GM21390 (cell line): ENCODE measurements around the gene KCNB1.

Experiments used
- ATAC-seq: cut with Tn5 transposase; IDR thresholded peaks from one replicate; pipeline ENCODE4 v1.9.1; 2021; ENCODE audit not compliant: unreplicated experiment

Gene KCNB1

DNA sequence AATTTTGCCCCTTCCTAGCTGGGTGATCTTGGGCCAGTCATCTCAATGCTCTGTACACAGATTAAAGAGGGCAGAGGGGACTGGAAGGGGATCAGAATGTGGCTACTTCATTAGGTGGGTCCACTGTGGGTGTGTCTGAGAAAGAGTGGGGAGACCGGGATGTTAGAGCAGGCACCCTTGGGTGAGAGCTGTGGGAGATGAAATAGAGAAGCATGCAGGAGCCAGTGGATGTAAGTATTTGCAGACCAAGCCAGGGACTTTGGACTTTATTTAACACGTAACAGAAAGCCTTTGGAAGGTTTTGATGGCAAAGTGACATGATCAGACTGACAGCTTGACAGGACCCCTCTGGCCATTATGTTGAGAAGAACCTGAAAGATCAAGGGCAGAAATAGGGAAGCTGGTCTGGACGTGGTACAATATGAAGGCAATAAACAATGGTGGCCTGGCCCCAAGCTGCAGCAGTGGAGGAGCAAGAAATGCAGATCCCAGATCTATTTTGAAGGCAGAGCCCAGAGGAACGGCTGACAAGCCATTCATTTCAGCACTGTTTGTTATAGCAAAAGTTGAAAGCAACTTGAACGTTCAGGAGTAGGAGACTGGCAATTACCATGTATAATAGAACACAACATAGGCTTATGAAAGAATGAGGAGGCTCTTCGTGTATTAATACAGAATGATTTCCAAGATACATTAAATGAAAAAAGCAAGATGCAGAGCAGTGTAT is 122.1 kb downstream of the KCNB1 start:
- no peak for ATAC-seq

DNA sequence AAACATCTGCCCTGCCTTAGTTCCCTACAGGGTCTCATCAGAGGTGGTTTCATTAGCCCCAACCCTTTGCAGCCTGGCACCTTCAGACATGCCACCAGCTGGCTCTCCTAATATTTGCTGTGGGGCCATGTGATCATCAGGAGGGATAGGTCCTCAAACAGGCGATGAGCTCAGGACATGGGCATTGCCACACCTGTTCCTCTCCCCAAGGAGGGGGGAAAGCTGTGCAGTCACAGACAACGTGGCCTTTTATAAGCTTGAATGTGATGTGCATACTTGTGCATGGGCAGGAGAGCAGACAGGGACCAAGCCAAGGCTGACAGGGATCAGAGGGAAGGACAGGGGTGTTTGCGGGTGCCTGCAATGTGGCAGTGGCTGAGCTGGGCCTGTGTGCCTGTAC is 125.8 kb downstream of the KCNB1 start:
- ATAC-seq: no peak

DNA sequence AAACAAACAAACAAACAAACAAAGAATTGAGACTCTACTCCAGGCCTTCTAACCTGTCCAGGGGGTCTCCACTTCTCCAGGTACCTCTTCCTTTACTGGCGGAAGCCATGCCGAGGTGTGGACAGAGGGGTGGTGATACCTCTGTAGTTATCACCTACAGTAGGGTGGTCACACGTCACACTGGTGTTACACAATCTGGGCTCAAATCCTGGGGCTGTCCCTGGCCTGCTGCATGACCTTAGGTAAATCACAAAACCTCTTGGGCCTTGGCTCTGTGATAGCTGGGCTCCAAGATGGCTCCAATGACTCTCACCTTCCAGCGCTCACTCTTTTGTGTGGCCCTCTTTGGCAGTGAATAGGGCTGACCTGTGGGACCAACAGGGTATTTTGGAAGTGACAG is 127.8 kb downstream of the KCNB1 start:
- ATAC-seq: no peak

DNA sequence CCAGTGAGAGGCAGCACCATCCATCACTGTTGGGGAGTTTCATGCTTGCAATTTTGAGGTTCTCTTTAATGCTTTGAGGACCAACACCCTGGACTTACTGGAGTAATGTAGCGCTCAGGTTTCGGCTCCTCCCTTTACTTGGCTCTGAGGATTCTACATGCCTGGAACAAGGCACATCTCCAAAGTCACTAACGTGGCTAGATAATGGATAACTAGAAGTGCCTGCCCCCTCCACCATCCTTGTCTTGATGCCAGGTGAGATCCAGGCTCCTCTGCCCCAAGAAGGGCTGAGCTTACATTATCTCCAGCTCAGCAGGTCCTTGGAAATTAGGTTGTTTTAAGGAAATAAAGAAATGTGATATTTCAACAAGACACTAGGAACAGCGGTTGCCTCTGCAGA is 129.1 kb downstream of the KCNB1 start:
- ATAC-seq: no peak

DNA sequence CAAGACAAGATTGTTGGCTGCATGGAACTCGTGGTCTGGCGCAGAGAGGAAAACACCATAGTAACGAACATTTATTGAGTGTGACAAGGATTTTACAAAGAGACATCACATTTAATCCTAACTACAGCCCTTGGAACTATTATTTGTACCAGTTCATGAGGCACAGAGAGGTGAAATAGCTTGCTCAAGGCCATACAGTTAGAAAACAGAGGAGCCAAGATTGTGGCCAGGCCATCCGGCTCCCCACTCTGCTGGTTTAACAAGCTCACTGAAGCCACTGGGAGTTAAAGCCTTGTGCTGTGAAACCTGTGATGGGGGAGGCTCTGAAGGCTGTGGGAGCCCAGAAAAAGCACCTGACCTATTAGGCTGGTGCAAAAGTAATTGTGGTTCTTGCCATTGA is 129.7 kb downstream of the KCNB1 start:
- no peak for ATAC-seq

DNA sequence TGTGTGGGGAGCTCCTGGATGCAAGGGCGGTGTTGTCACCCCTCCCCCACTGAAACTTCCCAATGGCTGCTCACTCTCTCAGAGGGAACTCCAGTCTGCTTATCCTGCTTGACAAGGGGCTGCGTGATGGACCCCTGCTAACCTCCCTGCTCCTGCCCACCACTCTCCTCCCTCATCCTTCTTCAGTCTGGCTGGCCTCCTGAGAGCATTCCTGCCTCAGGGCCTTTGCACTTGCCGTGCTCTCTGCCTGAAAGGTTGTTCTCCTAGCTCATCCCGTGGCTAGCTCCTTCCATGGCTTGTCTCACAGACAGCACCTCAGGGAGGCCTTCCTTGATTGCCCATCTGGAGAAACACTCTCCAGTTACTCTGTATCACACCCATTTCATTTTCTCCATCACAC is 130.7 kb downstream of the KCNB1 start:
- no peak for ATAC-seq

DNA sequence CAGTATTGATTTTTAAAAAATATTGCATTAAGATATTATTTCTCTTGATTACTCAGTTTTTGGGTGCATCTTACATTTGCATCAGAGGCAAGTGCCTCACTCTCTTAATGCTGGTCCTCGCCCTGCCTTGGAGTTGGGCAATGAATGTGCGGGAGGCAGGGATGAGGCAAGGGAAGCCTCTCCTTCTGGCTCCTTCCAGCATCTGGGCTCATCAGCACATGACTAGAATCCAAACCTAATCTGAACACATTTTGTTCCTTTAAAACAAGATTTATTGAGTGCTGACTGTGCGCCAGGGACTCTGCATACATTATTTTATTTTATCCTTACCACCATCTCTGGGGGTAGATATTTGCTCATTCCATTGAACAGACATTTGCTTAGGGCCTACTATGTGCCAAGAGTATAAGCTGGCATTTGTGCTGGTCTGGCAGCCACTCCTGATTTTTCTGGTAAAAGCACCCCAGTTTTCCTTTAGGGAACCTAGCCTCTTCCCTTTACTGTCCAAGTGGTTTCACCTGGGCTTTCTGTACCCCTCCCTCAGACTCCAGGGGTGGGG is 132.7 kb downstream of the KCNB1 start:
- no peak for ATAC-seq

DNA sequence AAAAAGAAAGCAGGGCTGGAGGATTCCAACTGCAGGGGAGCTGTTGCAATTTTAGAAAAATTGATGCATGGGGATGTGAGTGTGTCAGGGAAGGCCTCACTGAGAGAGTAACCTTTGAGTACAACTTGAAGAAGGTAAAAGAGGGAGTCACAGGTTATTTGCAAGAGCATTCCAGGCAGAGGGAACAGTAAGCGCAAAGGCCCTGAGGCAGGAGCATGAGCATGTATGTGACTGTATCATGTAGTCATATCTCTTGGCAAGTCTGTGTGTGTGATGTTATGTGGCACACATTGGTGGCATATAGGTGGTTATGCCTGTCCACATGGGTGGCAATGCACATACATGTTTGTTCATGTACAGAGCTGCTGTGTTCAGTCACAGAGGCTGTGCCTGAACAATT is 133.4 kb downstream of the KCNB1 start:
- no peak for ATAC-seq

DNA sequence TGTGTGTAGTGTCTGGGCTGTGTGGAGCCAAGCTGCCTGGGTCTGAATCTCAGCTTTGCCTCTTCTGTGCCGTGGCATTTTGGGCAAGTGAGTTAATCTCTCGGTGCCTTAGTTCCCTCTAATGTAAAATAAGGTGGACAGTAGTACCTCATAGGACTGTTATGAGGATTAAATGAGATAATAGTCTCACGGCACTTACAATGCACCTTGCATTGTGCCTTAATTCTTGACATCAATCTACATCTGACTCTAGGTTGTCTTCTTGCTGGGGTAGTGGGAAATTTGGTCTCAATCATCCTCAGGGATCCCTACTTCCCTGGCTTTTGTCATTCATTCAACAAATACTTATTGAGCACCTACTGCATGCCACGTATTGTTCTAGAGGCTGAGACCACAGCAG is 133.9 kb downstream of the KCNB1 start:
- ATAC-seq: no peak

DNA sequence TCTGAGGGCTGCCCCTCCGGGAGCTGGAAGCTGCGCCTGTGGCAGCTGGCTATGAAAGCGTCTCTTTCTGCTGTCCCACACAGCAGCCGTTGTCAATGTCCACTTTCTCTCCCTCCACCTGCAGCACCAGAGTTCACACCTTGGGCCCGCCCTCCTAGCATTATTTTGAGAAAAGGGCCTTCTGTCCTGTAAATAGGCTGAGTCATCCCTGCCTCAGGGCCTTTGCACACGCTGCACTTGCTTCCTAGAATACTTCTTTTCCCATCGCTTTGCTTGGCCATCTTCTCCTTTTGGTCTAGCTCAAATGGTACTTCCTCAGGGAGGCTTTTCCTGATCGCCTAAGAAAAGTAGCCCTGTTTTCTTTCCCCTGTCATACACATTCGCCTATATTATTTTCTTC is 135.3 kb downstream of the KCNB1 start:
- no peak for ATAC-seq

DNA sequence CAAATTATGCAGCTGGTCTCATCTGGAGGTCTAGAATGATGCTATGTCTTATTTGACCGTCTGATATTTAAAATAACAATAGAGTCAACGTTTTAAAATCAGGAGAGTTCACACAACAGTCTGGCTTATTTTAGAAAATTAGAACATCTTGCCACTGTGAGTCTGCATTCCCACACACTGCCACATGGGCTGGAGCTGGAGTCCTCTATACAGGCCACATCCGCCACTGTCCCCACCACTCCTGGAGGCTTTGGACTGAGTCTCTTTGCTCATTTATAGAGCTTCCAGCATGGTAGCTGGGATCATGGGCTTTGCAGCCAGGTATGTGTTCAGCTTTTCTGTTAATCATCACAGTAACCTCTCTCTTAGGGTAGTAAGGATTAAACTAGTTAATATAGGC is 135.8 kb downstream of the KCNB1 start:
- no peak for ATAC-seq

DNA sequence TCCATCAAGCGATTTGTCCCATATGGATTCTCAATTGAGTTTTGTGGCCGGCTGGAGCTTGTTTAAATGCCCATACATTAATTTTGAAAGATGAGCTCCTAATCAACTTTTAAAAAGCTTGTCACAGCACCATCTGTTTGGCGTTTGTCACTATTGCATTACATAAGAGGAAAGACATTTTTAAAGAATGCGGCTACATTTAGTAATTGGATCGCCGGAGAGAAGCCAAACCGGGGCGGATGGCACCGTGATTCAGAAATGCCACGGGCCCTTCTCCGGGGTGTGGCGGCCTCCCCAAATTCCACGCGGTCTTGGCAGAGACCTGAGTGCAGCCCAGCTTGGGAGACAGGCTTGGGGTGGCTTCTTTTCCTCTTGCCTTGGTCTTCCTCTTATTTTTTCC is 136.9 kb downstream of the KCNB1 start:
- ATAC-seq: no peak

DNA sequence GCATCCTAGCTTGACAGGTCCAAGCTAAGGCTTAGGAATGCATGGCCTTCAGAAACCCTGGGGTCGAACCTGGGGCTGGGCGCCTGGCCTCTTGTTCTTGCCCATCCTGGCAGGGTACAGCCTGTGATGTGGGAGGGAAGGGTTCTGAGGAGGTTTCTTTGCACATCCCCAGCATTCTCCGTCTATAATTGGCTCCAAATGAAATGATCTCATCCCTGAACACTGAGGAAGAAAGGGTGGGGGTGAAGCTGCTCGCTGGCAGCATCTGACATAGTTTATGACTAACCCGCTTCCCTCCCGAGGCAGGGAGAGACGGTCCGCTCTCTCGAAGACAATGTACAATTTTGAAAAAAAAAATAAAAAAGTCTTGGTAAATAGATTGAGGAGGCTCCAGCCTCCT is 137.5 kb downstream of the KCNB1 start:
- ATAC-seq: no peak

DNA sequence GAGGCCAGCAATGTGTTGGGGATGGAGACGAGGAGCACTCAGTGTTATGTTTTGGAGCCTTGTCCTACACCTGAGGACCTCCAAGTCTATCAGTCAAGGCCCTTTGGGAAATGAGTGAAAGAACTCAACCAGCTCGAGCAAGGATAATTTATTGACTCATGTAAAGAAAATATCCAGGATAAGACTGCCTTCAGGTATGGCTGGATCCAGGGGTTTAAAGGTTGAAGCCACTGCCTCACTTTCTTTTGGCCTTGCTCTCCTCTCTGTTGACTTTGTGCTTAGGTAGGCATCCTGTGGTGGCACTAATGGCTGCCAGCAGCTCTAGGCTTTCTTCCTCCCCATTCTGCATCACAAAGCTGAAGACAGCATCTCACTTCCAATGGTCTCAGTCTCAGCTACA is 138.3 kb downstream of the KCNB1 start:
- no peak for ATAC-seq

DNA sequence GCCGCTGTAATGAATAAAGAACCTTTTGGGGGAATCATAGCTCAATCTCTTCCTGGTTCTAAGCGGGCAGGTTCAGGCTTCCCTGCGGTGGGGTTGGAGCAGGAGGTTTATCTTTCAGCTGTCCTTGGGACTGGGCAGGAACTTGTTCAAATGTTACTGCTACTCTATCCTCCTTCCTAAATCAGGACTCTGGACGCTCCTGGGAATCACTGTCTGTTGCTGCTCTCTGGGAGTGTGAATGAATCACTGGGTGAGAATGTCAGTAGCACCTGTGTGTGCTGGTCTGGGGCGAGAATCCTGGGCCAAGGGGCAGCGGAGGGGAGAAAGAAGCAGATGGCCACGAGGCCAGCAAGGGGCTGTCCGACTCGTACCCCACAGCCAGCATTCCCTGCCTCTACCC is 139.2 kb downstream of the KCNB1 start:
- ATAC-seq: no peak

DNA sequence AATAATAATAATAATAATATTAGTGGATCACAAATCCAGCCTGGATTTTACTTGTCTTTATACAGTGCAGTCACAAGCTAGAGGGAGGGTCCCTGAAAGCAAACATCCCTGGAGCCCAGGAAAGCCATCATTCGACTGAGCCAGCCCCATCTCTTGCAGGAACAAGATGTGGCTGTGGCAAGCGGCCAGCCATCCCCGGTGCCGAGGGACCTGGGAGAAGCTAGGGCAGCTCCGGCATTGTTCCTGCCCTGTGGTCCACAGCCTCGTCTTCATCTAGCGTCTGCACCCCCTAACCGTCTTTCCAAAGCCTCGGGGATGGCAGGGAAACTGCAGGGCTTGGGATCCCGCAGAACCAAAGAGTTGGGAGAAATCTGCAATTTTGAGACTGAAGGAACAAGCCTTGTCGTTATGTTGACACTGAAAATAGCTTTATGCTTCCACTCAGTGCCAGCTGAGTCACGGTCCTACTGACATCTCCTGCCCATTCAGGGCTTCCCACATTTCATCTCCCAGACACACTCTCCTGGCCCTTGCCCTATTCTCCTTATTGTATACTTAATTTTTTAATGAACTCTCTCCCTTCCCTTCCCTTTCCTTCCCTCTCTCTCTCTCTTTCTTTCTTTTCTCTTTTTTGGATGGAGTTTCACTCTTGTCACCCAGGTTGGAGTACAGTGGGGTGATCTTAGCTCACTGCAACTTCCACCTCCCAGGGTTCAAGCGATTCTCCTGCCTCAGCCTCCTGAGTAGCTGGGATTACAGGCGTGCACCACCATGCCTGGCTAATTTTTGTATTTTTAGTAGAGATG is 142.1 kb downstream of the KCNB1 start:
- ATAC-seq: no peak

DNA sequence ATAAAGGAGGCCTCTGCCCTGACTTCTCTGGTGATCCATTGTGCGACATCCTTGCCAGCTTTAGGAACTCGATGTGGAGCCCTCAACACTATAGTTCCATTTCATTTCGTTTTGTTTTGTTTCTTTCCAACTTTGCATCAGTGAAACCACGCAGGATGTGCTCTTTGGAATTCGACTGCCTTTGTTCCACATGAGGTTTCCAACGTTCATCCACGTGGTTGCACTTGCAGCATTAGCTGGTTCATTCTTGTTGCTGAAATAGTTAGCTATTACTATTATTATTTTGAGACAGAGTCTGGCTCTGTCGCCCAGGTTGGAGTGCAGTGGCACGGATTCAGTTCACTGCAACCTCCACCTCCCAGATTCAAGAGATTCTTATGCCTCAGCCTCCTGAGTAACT is 143.3 kb downstream of the KCNB1 start:
- ATAC-seq: no peak

DNA sequence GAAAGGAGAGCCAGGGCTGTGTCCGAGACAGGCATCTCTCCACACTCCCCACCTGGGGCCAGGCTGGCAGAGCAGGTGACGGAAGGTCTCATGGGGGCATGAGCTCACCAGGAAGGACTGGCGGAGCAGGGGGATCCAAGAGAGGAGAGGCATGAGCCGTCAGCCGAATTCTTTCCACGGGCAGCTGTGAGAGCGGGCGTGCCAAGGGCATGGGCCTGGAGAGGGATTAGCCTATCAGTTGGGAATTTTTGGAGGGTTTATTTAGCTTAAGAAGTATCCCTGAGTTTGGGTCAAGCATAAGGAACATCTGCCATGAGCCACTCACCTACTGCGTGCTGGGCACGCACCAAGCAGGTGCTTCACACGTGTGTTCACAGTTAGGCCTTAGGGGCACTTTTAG is 144.4 kb downstream of the KCNB1 start:
- no peak for ATAC-seq

DNA sequence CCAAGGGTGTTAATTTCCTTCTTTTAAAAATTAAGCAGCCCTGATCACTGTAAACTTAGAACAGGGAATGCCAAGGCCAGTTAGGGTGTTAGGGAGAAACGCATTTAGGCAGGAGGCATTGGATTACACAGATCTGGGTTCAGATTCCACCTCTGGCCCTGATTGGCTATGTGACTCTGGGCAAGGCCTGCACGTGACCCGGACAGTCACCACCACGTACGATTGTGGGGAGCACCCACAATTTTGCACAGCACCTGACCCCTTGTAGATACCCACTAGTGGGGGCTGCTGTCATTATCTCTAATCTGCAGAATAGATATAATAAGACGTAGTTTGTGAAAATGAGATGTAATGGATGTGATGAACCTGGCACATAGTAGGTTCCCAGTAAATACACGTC is 145.1 kb downstream of the KCNB1 start:
- ATAC-seq: no peak

DNA sequence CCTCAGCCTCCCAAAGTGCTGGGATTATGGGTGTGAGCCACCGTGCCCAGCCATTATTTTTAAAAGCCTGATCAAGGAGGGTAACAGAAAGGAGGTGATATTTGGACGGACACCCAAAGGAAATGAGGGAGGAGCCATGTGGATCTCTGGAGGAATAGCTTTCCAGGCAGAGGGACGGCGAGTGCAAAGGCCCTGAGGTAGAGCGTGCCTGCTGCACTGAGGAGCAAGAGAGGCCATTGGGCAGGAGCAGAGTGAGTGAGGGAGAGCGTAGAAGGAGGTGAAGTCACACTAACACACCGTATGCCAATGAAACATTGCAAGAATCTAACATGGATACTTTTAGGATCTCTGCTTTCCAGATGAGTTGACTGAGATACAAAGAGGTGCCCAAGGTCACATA is 145.7 kb downstream of the KCNB1 start:
- no peak for ATAC-seq

DNA sequence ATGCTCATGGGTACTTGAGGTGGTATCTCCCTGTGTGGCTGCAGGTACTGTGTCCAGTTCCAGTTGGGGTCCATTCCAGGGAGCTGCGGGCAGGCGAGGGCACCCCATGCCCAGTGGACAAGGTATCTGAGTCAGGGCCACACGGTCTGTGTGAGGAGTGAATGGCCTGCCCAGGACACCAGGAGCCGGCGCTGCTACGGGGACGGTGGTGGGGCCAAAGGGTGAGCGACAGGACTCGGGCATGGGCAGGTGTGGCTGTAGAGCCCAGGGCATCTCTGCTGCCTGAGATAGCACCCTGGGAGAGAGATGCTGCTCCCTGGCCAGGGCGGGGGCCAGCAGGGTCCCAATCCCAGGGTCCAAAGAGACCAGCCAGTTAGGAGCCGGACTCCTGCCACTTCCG is 147.0 kb downstream of the KCNB1 start:
- no peak for ATAC-seq
